H1 (cell line): Measurements from ENCODE around the gene EMC7.

Experiments
- BACH1 ChIP-seq: IDR thresholded peaks from 2 replicates; pipeline ENCODE4 v1.6.1; 2012; ENCODE audit warnings: low read length, improper control_type of control experiment
- CREB1 ChIP-seq: IDR thresholded peaks from 2 replicates; pipeline ENCODE4 v1.6.1; 2012; ENCODE audit warnings: inconsistent platforms
- EZH2 ChIP-seq: fragments of 200-600 bp; sonication (generic); IDR thresholded peaks from 2 replicates; pipeline ENCODE4 v1.7.1; 2012; ENCODE audit warnings: low read depth, mild to moderate bottlenecking, moderate library complexity, low read length, inconsistent platforms; ENCODE audit not compliant: severe bottlenecking
- MAFK ChIP-seq: IDR thresholded peaks from 2 replicates; pipeline ENCODE4 v1.6.1; 2012; ENCODE audit warnings: low read depth, mild to moderate bottlenecking, improper control_type of control experiment, low read length
- NRF1 ChIP-seq: IDR thresholded peaks from 2 replicates; pipeline ENCODE4 v1.6.1; 2011; ENCODE audit warnings: mild to moderate bottlenecking, low read depth, low read length, improper control_type of control experiment
- PHF8 ChIP-seq: fragments of 200-600 bp; sonication (generic); conservative IDR thresholded peaks from 2 replicates; pipeline ENCODE4 v1.7.1; 2012; ENCODE audit warnings: low read depth, mild to moderate bottlenecking, inconsistent platforms, low read length, moderate library complexity
- POLR2A ChIP-seq, 2 experiments: IDR thresholded peaks; 1 replicate in 1 of 2; 2 replicates in 1 of 2; pipeline ENCODE4 v1.6.1; 2011; ENCODE audit warnings: low read depth in 2 of 2, low read length in 2 of 2, mild to moderate bottlenecking in 2 of 2; ENCODE audit errors: control extremely low read depth in 1 of 2
- SP2 ChIP-seq: IDR thresholded peaks from 2 replicates; pipeline ENCODE4 v1.6.1; 2012; ENCODE audit warnings: mild to moderate bottlenecking, low read length, inconsistent platforms
- TF ChIP-seq, protein P1 (sequence below), 3 experiments: IDR thresholded peaks; 1 replicate in 2 of 3; 2 replicates in 1 of 3; pipeline versions ENCODE4 v1.5.1 to v1.6.1; 2011; ENCODE audit warnings: low read length in 3 of 3, mild to moderate bottlenecking in 3 of 3, inconsistent platforms in 2 of 3, low read depth in 1 of 3, moderate library complexity in 1 of 3; ENCODE audit not compliant: insufficient read depth in 1 of 3; ENCODE audit errors: control extremely low read depth in 1 of 3
- TF ChIP-seq, protein P2 (sequence below): IDR thresholded peaks from 2 replicates; pipeline ENCODE4 v1.6.1; 2011; ENCODE audit warnings: low read length, improper control_type of control experiment

DNA sequence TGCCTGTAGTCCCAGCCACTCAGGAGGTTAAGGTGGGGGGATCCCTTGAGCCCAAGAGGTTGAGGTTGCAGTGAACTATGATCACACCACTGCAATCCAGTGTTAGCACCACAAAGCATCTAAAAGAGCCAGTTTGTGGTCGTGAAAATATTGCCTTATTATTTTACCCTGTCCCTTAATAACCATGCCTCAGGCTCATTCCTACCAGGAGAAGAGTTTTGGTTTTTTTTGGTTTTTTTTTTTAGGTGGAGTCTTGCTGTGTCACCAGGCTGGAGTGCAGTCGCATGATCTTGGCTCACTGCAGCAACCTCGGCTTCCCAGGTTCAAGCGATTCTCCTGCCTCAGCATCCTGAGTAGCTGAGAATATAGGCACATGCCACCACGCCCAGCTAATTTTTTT, 44.8 kb downstream of the EMC7 start:
- TF ChIP-seq, protein P1, sequence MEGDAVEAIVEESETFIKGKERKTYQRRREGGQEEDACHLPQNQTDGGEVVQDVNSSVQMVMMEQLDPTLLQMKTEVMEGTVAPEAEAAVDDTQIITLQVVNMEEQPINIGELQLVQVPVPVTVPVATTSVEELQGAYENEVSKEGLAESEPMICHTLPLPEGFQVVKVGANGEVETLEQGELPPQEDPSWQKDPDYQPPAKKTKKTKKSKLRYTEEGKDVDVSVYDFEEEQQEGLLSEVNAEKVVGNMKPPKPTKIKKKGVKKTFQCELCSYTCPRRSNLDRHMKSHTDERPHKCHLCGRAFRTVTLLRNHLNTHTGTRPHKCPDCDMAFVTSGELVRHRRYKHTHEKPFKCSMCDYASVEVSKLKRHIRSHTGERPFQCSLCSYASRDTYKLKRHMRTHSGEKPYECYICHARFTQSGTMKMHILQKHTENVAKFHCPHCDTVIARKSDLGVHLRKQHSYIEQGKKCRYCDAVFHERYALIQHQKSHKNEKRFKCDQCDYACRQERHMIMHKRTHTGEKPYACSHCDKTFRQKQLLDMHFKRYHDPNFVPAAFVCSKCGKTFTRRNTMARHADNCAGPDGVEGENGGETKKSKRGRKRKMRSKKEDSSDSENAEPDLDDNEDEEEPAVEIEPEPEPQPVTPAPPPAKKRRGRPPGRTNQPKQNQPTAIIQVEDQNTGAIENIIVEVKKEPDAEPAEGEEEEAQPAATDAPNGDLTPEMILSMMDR (IDR thresholded peaks at IDR 0.05; ENCODE audit: control extremely low read depth in 1 of 3, insufficient read depth in 1 of 3, low read depth in 1 of 3, low read length in 3 of 3): no peak
- TF ChIP-seq POLR2A (IDR thresholded peaks at IDR 0.05; ENCODE audit: control extremely low read depth in 1 of 2, low read depth in 2 of 2, low read length in 2 of 2) (no peak), BACH1 (no peak), SP2 (no peak), MAFK (no peak), CREB1 (no peak), PHF8 (no peak), EZH2 (no peak), NRF1 (no peak)
- TF ChIP-seq, protein P2, sequence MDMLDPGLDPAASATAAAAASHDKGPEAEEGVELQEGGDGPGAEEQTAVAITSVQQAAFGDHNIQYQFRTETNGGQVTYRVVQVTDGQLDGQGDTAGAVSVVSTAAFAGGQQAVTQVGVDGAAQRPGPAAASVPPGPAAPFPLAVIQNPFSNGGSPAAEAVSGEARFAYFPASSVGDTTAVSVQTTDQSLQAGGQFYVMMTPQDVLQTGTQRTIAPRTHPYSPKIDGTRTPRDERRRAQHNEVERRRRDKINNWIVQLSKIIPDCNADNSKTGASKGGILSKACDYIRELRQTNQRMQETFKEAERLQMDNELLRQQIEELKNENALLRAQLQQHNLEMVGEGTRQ: no peak
